Activated CD4-positive, alpha-beta memory T cell treated with anti-CD3 and anti-CD28 coated beads, Interleukin-2, amount 10 ng/mL, durations not matched to agents 7 days and 5 days (primary cell): ENCODE data around the gene PAX2. TPM values are rescaled to one million over a fixed set of nuclear protein-coding genes. Genes with fewer than 3 reads are reported as not detected.

Experiments used
- CTCF ChIA-PET: fragments of 350-600 bp; sonication (Branson Sonifier 250); formaldehyde crosslinking; loops from one replicate; lab custom pipeline; 2021; ENCODE audit warnings: antibody characterized with exemption, inconsistent platforms; lab: Charles Lee
- POLR2A ChIA-PET: fragments of 350-600 bp; sonication (Branson Sonifier 250); formaldehyde crosslinking; loops from one replicate; lab custom pipeline; 2021; ENCODE audit warnings: antibody characterized with exemption; lab: Charles Lee
- DNase-seq: peaks from one replicate; pipeline ENCODE4 v3.0.0-alpha.2; 2020
- H3K27ac Mint-ChIP-seq: one replicate; pipeline ENCODE4 v1.8.0; 2021; ENCODE audit warnings: mild to moderate bottlenecking, mixed read lengths
- H3K27me3 Mint-ChIP-seq: one replicate; pipeline ENCODE4 v1.8.0; 2021; ENCODE audit warnings: mixed read lengths
- H3K36me3 Mint-ChIP-seq: one replicate; pipeline ENCODE4 v1.8.0; 2021; ENCODE audit warnings: low read depth, mixed read lengths
- H3K4me1 Mint-ChIP-seq: one replicate; pipeline ENCODE4 v1.8.0; 2021; ENCODE audit warnings: mixed read lengths
- H3K4me3 Mint-ChIP-seq: one replicate; pipeline ENCODE4 v1.8.0; 2021; ENCODE audit warnings: mild to moderate bottlenecking, mixed read lengths
- H3K9me3 Mint-ChIP-seq: one replicate; pipeline ENCODE4 v1.8.0; 2021; ENCODE audit warnings: mixed read lengths
- total RNA-seq, 2 experiments: library from RNA; stranded (reverse); gene quantifications; one replicate each; pipeline ENCODE4 v1.2.3, GENCODE V29; 2021

PAX2 gene
- total RNA-seq, 2 experiments from 2014 or later, result not detected

DNA sequence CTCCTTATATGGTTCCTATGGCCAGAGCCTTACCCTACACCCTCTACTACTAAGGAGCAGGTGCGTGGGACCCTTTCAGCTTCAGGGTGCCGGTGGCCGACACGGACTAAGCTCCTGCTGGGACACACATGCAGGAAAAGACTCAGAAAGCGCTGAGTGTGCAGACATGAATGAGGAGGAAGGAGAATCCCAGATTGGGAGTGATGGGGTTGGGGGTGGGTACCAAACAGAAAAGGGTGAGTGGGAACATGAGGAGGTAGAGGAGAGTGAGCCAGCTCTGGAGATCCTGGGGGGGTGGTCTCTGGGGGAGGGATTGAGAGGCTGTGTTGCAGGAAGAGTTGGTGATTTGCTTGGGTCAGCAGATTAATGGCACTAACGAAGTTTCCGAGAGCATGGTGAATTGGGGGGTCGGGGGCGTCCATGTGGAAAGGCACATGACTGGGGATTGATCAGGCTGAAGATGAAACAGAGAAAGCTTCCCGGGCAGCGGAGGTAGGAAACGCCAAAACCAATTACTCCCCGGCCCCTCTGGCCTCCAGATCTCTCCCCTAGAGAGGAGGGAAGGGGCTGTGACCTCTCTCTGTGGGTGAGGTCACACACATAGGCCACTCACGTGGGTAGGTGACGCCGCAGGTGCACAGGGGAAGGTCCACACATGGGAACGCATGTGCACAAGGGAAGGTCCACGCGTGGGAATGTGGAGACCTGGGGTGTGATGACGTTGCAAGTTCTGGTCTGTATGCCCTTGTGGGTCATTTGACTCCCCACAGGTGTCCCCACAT is 129.5 kb downstream of the PAX2 start:
- Mint-ChIP-seq H3K36me3 (no peaks in the 10 kb centered on the region), H3K9me3 (no peaks in the 10 kb centered on the region), H3K4me3 (no peak overlapping the region), H3K4me1 (no peaks in the 10 kb centered on the region), H3K27me3 (peaks cover 9% of the 10 kb centered on the region), H3K27ac (no peak overlapping the region)
- CTCF ChIA-PET, result interaction anchor here (0.7 to 1.0 kb wide), 2 partner anchors 8 to 14 kb away, joined by 3 to 4 read pairs; no protein-coding TSS in a partner anchor
- no peak for DNase-seq
- POLR2A ChIA-PET, result no interaction called here

DNA sequence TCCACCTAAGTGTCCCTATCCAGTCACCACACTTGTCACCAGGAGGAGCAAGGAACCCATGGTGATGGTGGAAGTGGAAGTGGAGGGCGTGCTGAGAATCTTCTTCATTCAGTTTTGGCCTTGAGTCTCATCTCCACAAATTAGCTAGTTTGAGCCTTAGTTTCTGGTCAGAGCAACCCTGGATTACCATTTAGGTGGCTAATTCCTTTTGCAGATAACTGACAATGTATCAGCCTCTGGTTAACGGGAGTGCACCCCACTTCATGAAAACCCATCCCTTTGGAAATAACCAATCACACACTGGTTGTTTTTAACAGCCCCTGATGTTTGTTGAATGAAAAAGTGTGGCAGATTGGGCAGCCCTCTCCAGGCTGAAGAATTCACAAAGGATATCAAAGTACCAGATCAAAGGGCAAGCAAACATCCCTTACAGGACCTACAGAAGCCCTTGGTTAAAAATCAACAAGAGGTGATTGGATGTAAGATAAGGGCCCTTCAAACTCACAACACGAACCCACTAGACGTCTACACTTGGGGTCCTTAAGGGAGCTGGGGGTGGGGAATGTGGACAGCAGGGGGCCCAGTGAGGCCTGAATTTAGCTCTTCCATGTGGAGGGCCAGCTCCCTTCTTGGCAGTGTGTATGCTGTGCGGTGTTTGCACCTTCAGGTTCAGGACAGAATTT is 130.2 kb downstream of the PAX2 start:
- Mint-ChIP-seq H3K4me3 (no peak overlapping the region), H3K4me1 (no peaks in the 10 kb centered on the region), H3K36me3 (no peaks in the 10 kb centered on the region), H3K27ac (no peak overlapping the region), H3K27me3 (peaks cover 9% of the 10 kb centered on the region), H3K9me3 (no peaks in the 10 kb centered on the region)
- ChIA-PET CTCF (interaction anchor here (1.0 kb wide), 1 partner anchor 10 kb away, joined by 3 read pairs; no protein-coding TSS in a partner anchor), POLR2A (no interaction called here)
- DNase-seq, result no peak

DNA sequence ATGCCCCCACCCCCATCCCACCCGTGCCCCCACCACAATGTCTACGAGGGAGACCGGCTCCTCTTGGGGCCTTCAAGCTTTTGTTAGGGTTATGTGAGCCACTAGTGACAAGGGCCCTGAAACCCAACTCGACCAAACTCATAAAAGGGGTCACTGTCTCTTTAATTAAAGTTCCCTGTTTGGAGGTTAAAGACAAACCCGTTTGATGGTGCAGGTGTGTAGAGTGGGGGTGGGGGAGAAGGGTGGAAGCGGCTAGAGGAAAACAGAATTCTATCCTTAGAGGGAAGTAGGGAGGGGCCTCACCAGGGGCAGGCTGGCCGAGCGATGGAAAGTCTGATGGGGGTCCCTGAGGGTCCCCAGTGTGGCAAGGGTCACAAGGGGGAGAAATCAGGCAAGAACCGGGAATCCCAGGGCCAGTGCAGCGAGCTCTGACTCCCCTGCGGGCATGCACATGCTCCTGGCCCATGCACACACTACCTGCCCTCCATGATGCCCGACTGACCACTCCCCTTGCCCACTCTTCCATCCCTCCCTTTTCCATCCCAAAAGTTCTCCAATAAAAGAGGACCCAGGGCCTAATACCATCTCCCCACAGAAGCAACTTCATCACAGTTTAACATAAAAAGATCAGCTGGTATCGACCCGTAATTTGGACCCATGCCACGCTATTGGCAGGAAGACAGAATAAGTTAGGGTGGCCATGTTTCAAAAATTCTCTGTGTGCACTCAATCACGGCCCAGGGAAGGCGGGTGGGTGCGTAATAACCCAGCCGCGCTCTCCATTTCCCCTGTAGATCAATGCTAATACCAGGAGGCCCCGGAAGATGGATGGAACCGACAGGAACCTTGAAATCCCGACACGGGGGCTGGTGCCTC is 131.4 kb downstream of the PAX2 start:
- Mint-ChIP-seq H3K36me3 (no peaks in the 10 kb centered on the region), H3K4me3 (no peak overlapping the region), H3K27ac (no peak overlapping the region), H3K9me3 (no peaks in the 10 kb centered on the region), H3K27me3 (peaks cover 9% of the 10 kb centered on the region), H3K4me1 (no peaks in the 10 kb centered on the region)
- DNase-seq, result no peak
- CTCF ChIA-PET, result no interaction called here
- POLR2A ChIA-PET, result no interaction called here

DNA sequence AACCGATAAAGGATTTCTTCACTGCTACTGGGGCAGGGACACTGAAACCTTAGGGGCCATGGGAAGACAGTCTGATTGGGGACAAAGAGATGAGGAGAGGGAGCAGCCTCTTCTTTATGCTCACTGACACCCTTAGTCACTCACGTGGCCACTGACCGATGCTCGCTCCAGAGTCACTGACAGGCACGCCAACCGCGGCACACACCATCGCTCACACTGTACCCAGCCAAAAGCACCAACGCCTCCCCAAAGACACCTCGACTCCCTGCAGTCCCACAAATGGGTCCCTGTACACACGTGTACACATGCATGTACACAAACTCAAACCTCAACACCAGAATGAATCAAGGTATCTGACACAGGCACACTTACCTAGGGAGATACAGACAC is 132.1 kb downstream of the PAX2 start:
- Mint-ChIP-seq H3K27ac (no peak overlapping the region), H3K4me1 (no peaks in the 10 kb centered on the region), H3K27me3 (peaks cover 9% of the 10 kb centered on the region), H3K4me3 (no peak overlapping the region), H3K9me3 (no peaks in the 10 kb centered on the region), H3K36me3 (no peaks in the 10 kb centered on the region)
- DNase-seq, result no peak
- ChIA-PET POLR2A (no interaction called here), CTCF (no interaction called here)

DNA sequence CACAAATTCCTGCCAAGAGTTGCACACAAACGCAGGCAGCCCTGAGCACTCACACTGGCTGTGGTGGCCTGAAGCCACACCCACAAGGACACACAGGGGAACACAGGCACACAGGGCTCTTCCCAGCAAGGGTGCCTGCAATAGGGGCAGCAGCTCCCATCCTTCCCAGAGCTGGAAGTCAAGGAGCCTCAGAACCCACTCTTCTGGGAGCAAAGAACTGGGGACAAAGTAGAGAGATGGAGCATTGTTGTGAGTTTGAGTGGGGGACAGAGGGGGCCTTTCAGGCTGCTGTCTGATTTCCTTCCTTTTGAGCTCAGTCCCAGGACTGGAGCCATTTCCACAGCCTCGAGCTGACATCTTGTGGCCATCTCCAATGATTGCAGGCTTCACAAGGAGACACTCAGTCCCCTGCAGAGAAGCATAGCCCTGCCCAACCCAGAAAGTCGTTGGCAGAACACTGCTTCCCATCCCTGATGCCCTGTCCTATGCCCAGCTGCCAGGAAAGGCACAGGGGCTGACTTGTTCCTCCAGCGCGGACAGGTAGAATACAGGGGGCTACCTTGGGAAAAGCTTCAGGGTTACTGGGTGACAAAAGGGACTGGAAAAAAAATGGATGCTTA is 133.0 kb downstream of the PAX2 start:
- Mint-ChIP-seq H3K9me3 (no peaks in the 10 kb centered on the region), H3K36me3 (no peaks in the 10 kb centered on the region), H3K4me3 (no peak overlapping the region), H3K27ac (no peak overlapping the region), H3K4me1 (no peaks in the 10 kb centered on the region), H3K27me3 (peaks cover 9% of the 10 kb centered on the region)
- DNase-seq, result peak; percentile 43
- ChIA-PET POLR2A (no interaction called here), CTCF (interaction anchor here (1.1 to 1.4 kb wide), 5 partner anchors 10 to 317 kb away, joined by 3 to 8 read pairs (median 5); no protein-coding TSS in a partner anchor)

Other genes starting within 250 kb of the PAX2 start
- gene SEC31B, start 225.7 kb upstream of the PAX2 start, total RNA-seq, result 100 to 1,000 TPM; 138 to 139 TPM
- 100 to 1,000 TPM; 315 to 324 TPM for gene NDUFB8, start 215.7 kb upstream of the PAX2 start, total RNA-seq
- gene HIF1AN, start 209.6 kb upstream of the PAX2 start, total RNA-seq, result 10 to 100 TPM; 57.7 to 58.8 TPM
- gene SLF2, start 167.4 kb downstream of the PAX2 start, total RNA-seq, result 10 to 100 TPM; 34.9 to 37.2 TPM
- under 1 TPM; 0.68 to 0.98 TPM for gene SEMA4G, start 223.9 kb downstream of the PAX2 start, total RNA-seq
- gene MRPL43, start 241.9 kb downstream of the PAX2 start, total RNA-seq, result 10 to 100 TPM; 47.8 to 49.3 TPM
- gene TWNK, start 242.0 kb downstream of the PAX2 start, total RNA-seq, result 1 to 10 TPM; 6.4 to 7.1 TPM